ENCODE data around the gene KRT78.

The KRT78 gene

GRCh38 chr12:52848661-52849255, at the start of gene KRT78:
Gene KRT78, minus strand, starts transcription at chr12:52848994. Its CDS starts 64 bp downstream, at chr12:52848930.
- in situ Hi-C loops (cut with MboI; ENCODE audit: low sequenced_read_pairs), result no loop called here

- in situ Hi-C loops (cut with MboI; ENCODE audit: low sequenced_read_pairs), result loop anchor here (25.0 kb wide), 1 partner anchor 759 kb away; no protein-coding TSS in a partner anchor
Observed at GRCh38 chr12:52896190-52897100, 47.7 kb upstream of the KRT78 start.

- in situ Hi-C loops (cut with MboI; ENCODE audit: low sequenced_read_pairs), result loop anchor here (25.0 kb wide), 1 partner anchor 758 kb away; no protein-coding TSS in a partner anchor
Observed at GRCh38 chr12:52895726-52896189, 47.0 kb upstream of the KRT78 start.

GRCh38 chr12:52892974-52893373, 44.2 kb upstream of the KRT78 start:
- in situ Hi-C loops (cut with MboI; ENCODE audit: low sequenced_read_pairs), result loop anchor here (25.0 kb wide), 1 partner anchor 756 kb away; no protein-coding TSS in a partner anchor

- in situ Hi-C loops (cut with MboI; ENCODE audit: low sequenced_read_pairs), result loop anchor here (25.0 kb wide), 1 partner anchor 755 kb away; no protein-coding TSS in a partner anchor
Observed at GRCh38 chr12:52892207-52892852, 43.5 kb upstream of the KRT78 start.

- in situ Hi-C loops (cut with MboI; ENCODE audit: low sequenced_read_pairs), result loop anchor here (25.0 kb wide), 1 partner anchor 754 kb away; no protein-coding TSS in a partner anchor
Observed at GRCh38 chr12:52891044-52891443, 42.2 kb upstream of the KRT78 start.

GRCh38 chr12:52890417-52890816, 41.6 kb upstream of the KRT78 start:
- in situ Hi-C loops (cut with MboI; ENCODE audit: low sequenced_read_pairs), result loop anchor here (25.0 kb wide), 1 partner anchor 753 kb away; no protein-coding TSS in a partner anchor

GRCh38 chr12:52884526-52885293, 35.9 kb upstream of the KRT78 start:
- in situ Hi-C loops (cut with MboI; ENCODE audit: low sequenced_read_pairs), result loop anchor here (5.0 to 25.0 kb wide), 2 partner anchors 98 to 747 kb away; no protein-coding TSS in a partner anchor

GRCh38 chr12:52880499-52880898, 31.7 kb upstream of the KRT78 start:
- in situ Hi-C loops (cut with MboI; ENCODE audit: low sequenced_read_pairs), result loop anchor here (25.0 kb wide), 1 partner anchor 743 kb away; no protein-coding TSS in a partner anchor

- in situ Hi-C loops (cut with MboI; ENCODE audit: low sequenced_read_pairs), result loop anchor here (5.0 to 25.0 kb wide), 2 partner anchors 497 to 742 kb away; no protein-coding TSS in a partner anchor
Observed at GRCh38 chr12:52879394-52880351, 30.9 kb upstream of the KRT78 start.

GRCh38 chr12:52878507-52879393, 30.0 kb upstream of the KRT78 start:
- in situ Hi-C loops (cut with MboI; ENCODE audit: low sequenced_read_pairs), result loop anchor here (5.0 to 25.0 kb wide), 2 partner anchors 496 to 741 kb away; no protein-coding TSS in a partner anchor

GRCh38 chr12:52877242-52877641, 28.4 kb upstream of the KRT78 start:
- in situ Hi-C loops (cut with MboI; ENCODE audit: low sequenced_read_pairs), result loop anchor here (5.0 to 25.0 kb wide), 2 partner anchors 495 to 740 kb away; no protein-coding TSS in a partner anchor

- in situ Hi-C loops (cut with MboI; ENCODE audit: low sequenced_read_pairs), result loop anchor here (5.0 to 25.0 kb wide), 2 partner anchors 494 to 739 kb away; no protein-coding TSS in a partner anchor
Observed at GRCh38 chr12:52876372-52876771, 27.6 kb upstream of the KRT78 start.

GRCh38 chr12:52874573-52875435, 26.0 kb upstream of the KRT78 start:
- in situ Hi-C loops (cut with MboI; ENCODE audit: low sequenced_read_pairs), result loop anchor here (5.0 to 25.0 kb wide), 2 partner anchors 493 to 738 kb away; no protein-coding TSS in a partner anchor

- in situ Hi-C loops (cut with MboI; ENCODE audit: low sequenced_read_pairs), result no loop called here
Observed at GRCh38 chr12:52873832-52874572, 25.2 kb upstream of the KRT78 start.

- in situ Hi-C loops (cut with MboI; ENCODE audit: low sequenced_read_pairs), result no loop called here
Observed at GRCh38 chr12:52873513-52873831, 24.7 kb upstream of the KRT78 start.
